IMR-90 (cell line): ENCODE results near the gene GREB1L. TPM values are rescaled to one million over a fixed set of nuclear protein-coding genes. Genes with fewer than 3 reads are reported as not detected.

ENCODE experiments used
- ATAC-seq: fragments of 200-7000 bp; cut with Tn5 transposase; 2 replicates; pipeline ENCODE4 v1.9.1; 2020; ENCODE audit warnings: low read depth, mild to moderate bottlenecking, moderate library complexity
- BruUV-seq: library from RNA; stranded (reverse); fragments of 400-500 nt; replicated peaks from 2 replicates; lab custom pipeline; 2021; lab: Mats Ljungman, UMichigan
- CTCF ChIA-PET: fragments of 300-600 bp; formaldehyde crosslinking; extraction: SDS; loops from one replicate; lab custom pipeline; 2021; ENCODE audit warnings: antibody characterized with exemption; lab: Yijun Ruan, JAX
- POLR2A ChIA-PET: fragments of 300-600 bp; sonication (Branson Sonifier 250); formaldehyde crosslinking; loops from one replicate; lab custom pipeline; 2022; ENCODE audit warnings: antibody characterized with exemption; ENCODE audit not compliant: unreplicated experiment; lab: Charles Lee
- DNase-seq: peaks from one replicate; pipeline ENCODE4 v3.0.0; 2013
- H2AFZ ChIP-seq: replicated peaks from 2 replicates; pipeline ENCODE3; 2013; ENCODE audit warnings: low read length, mild to moderate bottlenecking; ENCODE audit not compliant: poor library complexity
- H2AK5ac ChIP-seq: 2 replicates; pipeline ENCODE4 v1.6.1; 2013; ENCODE audit warnings: low read depth, low read length, inconsistent platforms
- H2AK9ac ChIP-seq: replicated peaks from 2 replicates; pipeline ENCODE3; 2013; ENCODE audit warnings: mild to moderate bottlenecking, low read depth, low read length, moderate library complexity; ENCODE audit not compliant: poor library complexity
- H2BK120ac ChIP-seq: 2 replicates; pipeline ENCODE4 v1.6.1; 2013; ENCODE audit warnings: low read depth, low read length, inconsistent platforms
- H2BK15ac ChIP-seq: 3 replicates; pipeline ENCODE4 v1.6.1; 2013; ENCODE audit warnings: low read depth, low read length, inconsistent platforms
- H2BK20ac ChIP-seq: 2 replicates; pipeline ENCODE4 v1.6.1; 2013; ENCODE audit warnings: low read depth, mild to moderate bottlenecking, inconsistent platforms, low read length, moderate library complexity
- H2BK5ac ChIP-seq: 2 replicates; pipeline ENCODE4 v1.6.1; 2013; ENCODE audit warnings: mild to moderate bottlenecking, low read depth, low read length, inconsistent platforms; ENCODE audit not compliant: poor library complexity, severe bottlenecking
- H3K14ac ChIP-seq: replicated peaks from 2 replicates; pipeline ENCODE4 v1.6.1; 2013; ENCODE audit warnings: low read depth, low read length, inconsistent platforms
- H3K18ac ChIP-seq: 2 replicates; pipeline ENCODE4 v1.6.1; 2013; ENCODE audit warnings: low read depth, low read length, control low read depth
- H3K23ac ChIP-seq: 2 replicates; pipeline ENCODE4 v1.6.1; 2013; ENCODE audit warnings: low read depth, low read length, inconsistent platforms
- H3K27ac ChIP-seq: 2 replicates; pipeline ENCODE4 v1.5.1; 2013; ENCODE audit warnings: mild to moderate bottlenecking, control low read depth, low read length; ENCODE audit not compliant: insufficient read depth
- H3K27me3 ChIP-seq: 2 replicates; pipeline ENCODE4 v1.6.1; 2013; ENCODE audit warnings: low read length; ENCODE audit not compliant: control insufficient read depth, insufficient read depth
- H3K36me3 ChIP-seq: 2 replicates; pipeline ENCODE4 v1.6.1; 2013; ENCODE audit warnings: low read length, mixed read lengths; ENCODE audit not compliant: control insufficient read depth, insufficient read depth
- H3K4ac ChIP-seq: 2 replicates; pipeline ENCODE4 v1.6.1; 2013; ENCODE audit warnings: low read depth, low read length, inconsistent platforms
- H3K4me1 ChIP-seq: 2 replicates; pipeline ENCODE4 v1.6.1; 2013; ENCODE audit warnings: low read length, mixed read lengths; ENCODE audit not compliant: control insufficient read depth, insufficient read depth
- H3K4me2 ChIP-seq: 2 replicates; pipeline ENCODE4 v1.6.1; 2013; ENCODE audit warnings: low read depth, mild to moderate bottlenecking, control low read depth, low read length, moderate library complexity
- H3K4me3 ChIP-seq: 2 replicates; pipeline ENCODE4 v1.5.1; 2013; ENCODE audit warnings: low read depth, mild to moderate bottlenecking, control low read depth, low read length, moderate library complexity; ENCODE audit not compliant: insufficient read depth
- H3K56ac ChIP-seq: 2 replicates; pipeline ENCODE4 v1.6.1; 2013; ENCODE audit warnings: low read length, inconsistent platforms; ENCODE audit not compliant: insufficient read depth; ENCODE audit errors: extremely low read depth
- H3K79me1 ChIP-seq, 2 experiments: 2 replicates each; pipeline ENCODE4 v1.6.1; 2013; ENCODE audit warnings: low read length in 2 of 2, inconsistent platforms in 1 of 2, low read depth in 1 of 2
- H3K9ac ChIP-seq: 2 replicates; pipeline ENCODE4 v1.6.1; 2013; ENCODE audit warnings: low read depth, low read length, control low read depth
- H3K9me1 ChIP-seq: 2 replicates; pipeline ENCODE4 v1.6.1; 2013; ENCODE audit warnings: low read length, inconsistent platforms; ENCODE audit not compliant: insufficient read depth
- H3K9me3 ChIP-seq: 2 replicates; pipeline ENCODE4 v1.6.1; 2013; ENCODE audit warnings: low read length; ENCODE audit not compliant: control insufficient read depth, insufficient read depth
- H4K20me1 ChIP-seq: 2 replicates; pipeline ENCODE4 v1.6.1; 2013; ENCODE audit warnings: low read length, inconsistent platforms; ENCODE audit not compliant: insufficient read depth
- H4K5ac ChIP-seq: 2 replicates; pipeline ENCODE4 v1.6.1; 2013; ENCODE audit warnings: mild to moderate bottlenecking, low read depth, low read length, control low read depth
- H4K8ac ChIP-seq, 2 experiments: 2 replicates each; pipeline ENCODE4 v1.6.1; 2013; ENCODE audit warnings: low read depth in 2 of 2, low read length in 2 of 2, control low read depth in 1 of 2, inconsistent platforms in 1 of 2
- H4K91ac ChIP-seq: 2 replicates; pipeline ENCODE4 v1.6.1; 2013; ENCODE audit warnings: low read depth, low read length, inconsistent platforms; ENCODE audit not compliant: insufficient read depth
- BHLHE40 ChIP-seq: fragments of 150-350 bp; IDR thresholded peaks from 2 replicates; pipeline ENCODE4 v1.6.1; 2016; ENCODE audit warnings: mild to moderate bottlenecking, low read depth, low read length
- CEBPB ChIP-seq: IDR thresholded peaks from 2 replicates; pipeline ENCODE4 v1.6.1; 2012; ENCODE audit warnings: low read depth, low read length, improper control_type of control experiment
- CHD1 ChIP-seq: IDR thresholded peaks from 2 replicates; pipeline ENCODE4 v1.6.1; 2012; ENCODE audit warnings: low read depth, low read length, improper control_type of control experiment
- CTCF ChIP-seq: conservative IDR thresholded peaks from 2 replicates; pipeline ENCODE4 v1.5.1; 2012; ENCODE audit warnings: mild to moderate bottlenecking, low read depth, low read length, improper control_type of control experiment
- ELK1 ChIP-seq: fragments of 150-350 bp; IDR thresholded peaks from 2 replicates; pipeline ENCODE4 v1.6.1; 2016; ENCODE audit warnings: low read depth, mild to moderate bottlenecking, low read length, moderate library complexity, borderline replicate concordance
- FOS ChIP-seq: fragments of 150-350 bp; IDR thresholded peaks from 2 replicates; pipeline ENCODE4 v1.6.1; 2016; ENCODE audit warnings: low read depth, low read length
- MAFK ChIP-seq: IDR thresholded peaks from 2 replicates; pipeline ENCODE4 v1.6.1; 2012; ENCODE audit warnings: low read depth, low read length, improper control_type of control experiment
- NFE2L2 ChIP-seq: fragments of 150-350 bp; IDR thresholded peaks from 2 replicates; pipeline ENCODE4 v1.6.1; 2016; ENCODE audit warnings: low read depth, mild to moderate bottlenecking, low read length
- RCOR1 ChIP-seq: IDR thresholded peaks from 2 replicates; pipeline ENCODE4 v1.6.1; 2012; ENCODE audit warnings: mild to moderate bottlenecking, low read length, improper control_type of control experiment; ENCODE audit not compliant: insufficient replicate concordance
- RFX5 ChIP-seq: IDR thresholded peaks from 2 replicates; pipeline ENCODE4 v1.8.0; 2012; ENCODE audit warnings: low read depth, mild to moderate bottlenecking, low read length, moderate library complexity
- USF2 ChIP-seq: fragments of 150-350 bp; IDR thresholded peaks from 2 replicates; pipeline ENCODE4 v1.6.1; 2017; ENCODE audit warnings: mild to moderate bottlenecking, antibody characterized with exemption, low read length, low read depth
- WGBS, 2 experiments: methylation state at CpG; one replicate each; pipeline versions ENCODE4 v1.1.5 to v1.1.7; 2013; ENCODE audit warnings: missing lambda C conversion rate in 2 of 2; ENCODE audit not compliant: insufficient read length in 1 of 2; ENCODE audit errors: extremely low coverage in 2 of 2; 5-methylcytosine and 5-hydroxymethylcytosine counted together
- dilution Hi-C: fragments of 300-500 bp; cut with HindIII; formaldehyde crosslinking; loops from one replicate; pipeline ENCODE4 v1.14.3; 2018; ENCODE audit warnings: low sequenced_read_pairs; ENCODE audit not compliant: unreplicated experiment
- in situ Hi-C: fragments of 300-500 bp; cut with MboI; formaldehyde crosslinking; loops from 3 replicates; pipeline ENCODE4 v1.14.3; 2019; ENCODE audit warnings: low sequenced_read_pairs, inconsistent platforms, mixed read lengths
- intact Hi-C: fragments of 100-400 bp; cut with micrococcal nuclease; formaldehyde crosslinking; loops from 2 replicates; pipeline ENCODE4 v1.10.0; 2022
- polyA plus RNA-seq, 3 experiments: library from polyadenylated mRNA; depleted of rRNA; stranded (reverse); fragments of >200 nt; gene quantifications; 2 replicates each; pipeline ENCODE4 v1.2.3, GENCODE V29; 2012; ENCODE audit warnings: low replicate concordance in 1 of 3
- total RNA-seq: library from RNA; depleted of rRNA; stranded (reverse); fragments of >200 nt; gene quantifications from 2 replicates; pipeline ENCODE4 v1.2.3, GENCODE V29; 2012

The GREB1L gene
- total and polyA plus RNA-seq, 2 of the 4 experiments (the other 2 are of a cell fraction): under 0.01 to 0.02 TPM

- Histone ChIP-seq H2BK120ac (no peak overlapping the region), H4K5ac (no peak overlapping the region), H3K4me1 (no peaks in the 10 kb centered on the region), H4K20me1 (no peaks in the 10 kb centered on the region), H3K9me1 (no peaks in the 10 kb centered on the region), H3K36me3 (no peaks in the 10 kb centered on the region), H3K9ac (no peak overlapping the region), H4K8ac (no peak overlapping the region), H3K27me3 (peaks cover 6% of the 10 kb centered on the region; the same call in 1 of the 2 replicates), H3K4me2 (no peak overlapping the region), H2BK15ac (no peak overlapping the region), H3K18ac (no peak overlapping the region), H3K56ac (no peak overlapping the region), H3K4ac (no peak overlapping the region), H3K14ac (no peak overlapping the region), H2BK5ac (no peak overlapping the region), H2AFZ (no peak overlapping the region), H3K23ac (no peak overlapping the region), H2AK9ac (no peak overlapping the region), H2BK20ac (no peak overlapping the region), H3K9me3 (no peaks in the 10 kb centered on the region), H2AK5ac (no peak overlapping the region), H4K91ac (no peak overlapping the region), H3K27ac (no peak overlapping the region), H3K79me1 (no peaks in the 10 kb centered on the region), H3K4me3 (no peak overlapping the region)
- TF ChIP-seq CEBPB: no peak
- no peak for TF ChIP-seq CHD1
- TF ChIP-seq RCOR1: no peak
- TF ChIP-seq NFE2L2: no peak
- no peak for TF ChIP-seq ELK1
- TF ChIP-seq RFX5: no peak
- TF ChIP-seq USF2: no peak
- TF ChIP-seq CTCF: no peak
- TF ChIP-seq BHLHE40: no peak
- TF ChIP-seq MAFK: no peak
- TF ChIP-seq FOS: no peak
- no peak for DNase-seq
- ATAC-seq: no peak
- no CpG with 5 or more reads among the region's 2 CpGs for WGBS, 2 experiments
- dilution Hi-C loops (no loop called here), intact Hi-C loops (loop anchor here (5.0 to 10.0 kb wide), 2 partner anchors 116 to 212 kb away; no protein-coding TSS in a partner anchor), in situ Hi-C loops (loop anchor here (25.0 kb wide), 1 partner anchor 727 kb away; no protein-coding TSS in a partner anchor)
- ChIA-PET POLR2A (no interaction called here), CTCF (interaction anchor here (0.7 kb wide), 1 partner anchor 43 kb away, joined by 3 read pairs; no protein-coding TSS in a partner anchor)
- no TSS peak for BruUV-seq
These were observed 31.2 kb upstream of the GREB1L start for GRCh38 chr18:21210784-21211183.
